Hepatocyte (in vitro differentiated cells): ENCODE measurements around the gene COMMD6.

Experiments used
- EZH2phosphoT487 ChIP-seq: fragments of 200-600 bp; sonication (generic); IDR thresholded peaks from one replicate; pipeline ENCODE4 v1.6.1; 2018; ENCODE audit warnings: antibody characterized with exemption, mild to moderate bottlenecking, low read depth, moderate library complexity; ENCODE audit not compliant: unreplicated experiment, severe bottlenecking
- TF ChIP-seq, protein P1 (sequence below): fragments of 200-600 bp; sonication (generic); IDR thresholded peaks from 2 replicates; pipeline ENCODE4 v1.5.1; 2016; ENCODE audit warnings: antibody characterized with exemption, mild to moderate bottlenecking; ENCODE audit not compliant: poor library complexity

DNA sequence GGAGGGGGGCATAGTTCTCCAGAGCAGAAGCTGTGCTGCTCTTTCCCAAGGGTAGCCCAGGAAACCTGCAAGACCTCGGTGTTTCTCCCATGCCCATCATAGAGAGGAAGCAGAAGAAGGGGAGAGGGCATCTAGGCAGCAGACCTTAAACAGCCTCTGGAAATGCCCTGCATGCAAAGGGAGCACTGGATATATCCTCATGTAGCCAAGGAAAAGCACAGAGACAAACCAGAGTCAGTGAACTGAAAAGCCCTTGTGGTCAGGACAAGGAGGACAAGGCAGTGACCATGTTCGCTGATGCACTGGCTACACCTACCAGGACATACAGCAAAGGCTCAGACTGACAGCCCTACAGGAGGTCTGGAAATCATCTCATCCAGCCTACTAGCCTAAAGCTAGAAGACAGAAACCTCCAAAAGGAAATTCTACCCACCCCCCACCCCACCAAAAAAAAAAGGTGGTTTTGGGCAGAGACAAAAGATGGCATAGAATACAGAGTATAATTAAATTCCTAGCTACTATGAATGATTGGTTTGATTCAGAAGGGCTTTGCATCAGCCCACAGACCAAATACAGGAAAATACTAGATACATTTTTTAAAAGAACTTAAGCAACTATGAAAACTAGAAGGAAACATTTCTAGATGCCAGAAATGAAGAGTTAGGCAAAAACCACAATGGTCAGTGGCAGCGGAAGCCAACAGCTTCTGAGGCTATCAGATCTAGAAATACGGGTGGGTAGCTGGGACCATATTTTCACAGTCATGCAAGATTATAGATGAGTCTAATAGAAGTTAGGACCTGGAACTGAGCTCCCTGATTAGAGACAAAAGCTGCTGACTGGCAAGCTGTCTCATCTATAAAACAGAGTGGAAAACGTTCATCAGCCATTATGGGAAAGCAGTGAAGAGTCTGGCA is 51.2 kb downstream of the COMMD6 start:
- TF ChIP-seq, protein P1, sequence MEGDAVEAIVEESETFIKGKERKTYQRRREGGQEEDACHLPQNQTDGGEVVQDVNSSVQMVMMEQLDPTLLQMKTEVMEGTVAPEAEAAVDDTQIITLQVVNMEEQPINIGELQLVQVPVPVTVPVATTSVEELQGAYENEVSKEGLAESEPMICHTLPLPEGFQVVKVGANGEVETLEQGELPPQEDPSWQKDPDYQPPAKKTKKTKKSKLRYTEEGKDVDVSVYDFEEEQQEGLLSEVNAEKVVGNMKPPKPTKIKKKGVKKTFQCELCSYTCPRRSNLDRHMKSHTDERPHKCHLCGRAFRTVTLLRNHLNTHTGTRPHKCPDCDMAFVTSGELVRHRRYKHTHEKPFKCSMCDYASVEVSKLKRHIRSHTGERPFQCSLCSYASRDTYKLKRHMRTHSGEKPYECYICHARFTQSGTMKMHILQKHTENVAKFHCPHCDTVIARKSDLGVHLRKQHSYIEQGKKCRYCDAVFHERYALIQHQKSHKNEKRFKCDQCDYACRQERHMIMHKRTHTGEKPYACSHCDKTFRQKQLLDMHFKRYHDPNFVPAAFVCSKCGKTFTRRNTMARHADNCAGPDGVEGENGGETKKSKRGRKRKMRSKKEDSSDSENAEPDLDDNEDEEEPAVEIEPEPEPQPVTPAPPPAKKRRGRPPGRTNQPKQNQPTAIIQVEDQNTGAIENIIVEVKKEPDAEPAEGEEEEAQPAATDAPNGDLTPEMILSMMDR = no peak
- no peak for TF ChIP-seq EZH2phosphoT487
